Calu3 (cell line): ENCODE data around the gene DLL1. TPM values are rescaled to one million over a fixed set of nuclear protein-coding genes. Genes with fewer than 3 reads are reported as not detected.

Experiments
- BruUV-seq: library from RNA; stranded (reverse); fragments of 400-500 nt; replicated peaks from 2 replicates; lab custom pipeline; 2021; lab: Mats Ljungman, UMichigan
- CTCF ChIA-PET: fragments of 300-600 bp; sonication (Branson Sonifier 250); formaldehyde crosslinking; loops from one replicate; lab custom pipeline; 2022; ENCODE audit warnings: antibody characterized with exemption; lab: Charles Lee
- DNase-seq: peaks from one replicate; pipeline ENCODE4 v3.0.0; 2022
- H3K27ac Mint-ChIP-seq: one replicate; pipeline ENCODE4 v1.8.0; 2022; ENCODE audit warnings: mixed read lengths; ENCODE audit not compliant: unreplicated experiment
- H3K27me3 Mint-ChIP-seq: one replicate; pipeline ENCODE4 v1.8.0; 2022; ENCODE audit warnings: mixed read lengths; ENCODE audit not compliant: unreplicated experiment
- H3K36me3 Mint-ChIP-seq: one replicate; pipeline ENCODE4 v1.8.0; 2022; ENCODE audit warnings: mild to moderate bottlenecking, moderate library complexity, mixed read lengths; ENCODE audit not compliant: insufficient read depth, unreplicated experiment
- H3K4me1 Mint-ChIP-seq: one replicate; pipeline ENCODE4 v1.8.0; 2022; ENCODE audit warnings: mild to moderate bottlenecking, low read depth, mixed read lengths; ENCODE audit not compliant: unreplicated experiment
- H3K4me3 Mint-ChIP-seq: one replicate; pipeline ENCODE4 v1.8.0; 2022; ENCODE audit warnings: mild to moderate bottlenecking, low read depth, moderate library complexity, mixed read lengths; ENCODE audit not compliant: unreplicated experiment
- H3K9me3 Mint-ChIP-seq: one replicate; pipeline ENCODE4 v1.8.0; 2022; ENCODE audit warnings: low read depth, mixed read lengths; ENCODE audit not compliant: unreplicated experiment
- intact Hi-C: fragments of 100-400 bp; cut with micrococcal nuclease; formaldehyde crosslinking; loops from one replicate; pipeline ENCODE4 v1.10.0; 2022; ENCODE audit not compliant: unreplicated experiment
- total RNA-seq: library from RNA; stranded (reverse); gene quantifications from 2 replicates; pipeline ENCODE4 v1.2.3, GENCODE V29; 2022
- TF ChIP-seq, protein P1 (sequence below): fragments of 200-600 bp; IDR thresholded peaks from one replicate; pipeline ENCODE4 v1.8.0; 2022; ENCODE audit warnings: antibody characterized with exemption; ENCODE audit not compliant: unreplicated experiment

The DLL1 gene
- total RNA-seq, 1 experiment from 2014 or later = 0.14 TPM

DNA sequence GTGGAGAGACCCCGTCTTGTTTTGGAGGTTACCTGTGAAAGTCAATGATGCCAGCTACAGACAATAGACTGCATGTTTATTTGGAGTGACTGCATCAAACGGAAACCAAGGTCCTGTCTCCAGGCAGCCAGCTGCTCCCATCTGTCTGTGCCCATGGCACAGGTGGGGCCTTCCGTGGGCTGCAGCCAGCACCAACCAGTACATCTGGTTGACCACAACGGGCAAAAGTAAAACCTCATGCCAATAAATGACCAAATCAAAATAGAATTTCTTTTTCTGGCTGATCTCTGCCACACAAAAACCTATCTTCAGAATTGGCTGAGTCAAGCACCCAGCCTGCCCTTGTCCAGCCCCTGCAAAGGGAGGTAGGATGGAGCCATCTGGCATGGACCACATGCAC, 33.5 kb downstream of the DLL1 start:
- no TSS peak for BruUV-seq
- TF ChIP-seq, protein P1, sequence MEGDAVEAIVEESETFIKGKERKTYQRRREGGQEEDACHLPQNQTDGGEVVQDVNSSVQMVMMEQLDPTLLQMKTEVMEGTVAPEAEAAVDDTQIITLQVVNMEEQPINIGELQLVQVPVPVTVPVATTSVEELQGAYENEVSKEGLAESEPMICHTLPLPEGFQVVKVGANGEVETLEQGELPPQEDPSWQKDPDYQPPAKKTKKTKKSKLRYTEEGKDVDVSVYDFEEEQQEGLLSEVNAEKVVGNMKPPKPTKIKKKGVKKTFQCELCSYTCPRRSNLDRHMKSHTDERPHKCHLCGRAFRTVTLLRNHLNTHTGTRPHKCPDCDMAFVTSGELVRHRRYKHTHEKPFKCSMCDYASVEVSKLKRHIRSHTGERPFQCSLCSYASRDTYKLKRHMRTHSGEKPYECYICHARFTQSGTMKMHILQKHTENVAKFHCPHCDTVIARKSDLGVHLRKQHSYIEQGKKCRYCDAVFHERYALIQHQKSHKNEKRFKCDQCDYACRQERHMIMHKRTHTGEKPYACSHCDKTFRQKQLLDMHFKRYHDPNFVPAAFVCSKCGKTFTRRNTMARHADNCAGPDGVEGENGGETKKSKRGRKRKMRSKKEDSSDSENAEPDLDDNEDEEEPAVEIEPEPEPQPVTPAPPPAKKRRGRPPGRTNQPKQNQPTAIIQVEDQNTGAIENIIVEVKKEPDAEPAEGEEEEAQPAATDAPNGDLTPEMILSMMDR = no peak
- intact Hi-C loops = no loop called here

GRCh38 chr6:170256641-170257040, 34.2 kb downstream of the DLL1 start:
- BruUV-seq = no TSS peak
- Mint-ChIP-seq H3K4me3 (no peak overlapping the region), H3K36me3 (no peaks in the 10 kb centered on the region), H3K9me3 (no peaks in the 10 kb centered on the region), H3K4me1 (no peaks in the 10 kb centered on the region), H3K27ac (no peak overlapping the region), H3K27me3 (no peaks in the 10 kb centered on the region)
- CTCF ChIA-PET = no interaction called here
- no peak for DNase-seq
- TF ChIP-seq, protein P1 = no peak
- intact Hi-C loops = no loop called here

More for the DNA sequence above, 33.5 kb downstream of the DLL1 start:
- no peak overlapping the region for H3K4me3 Mint-ChIP-seq
- H3K9me3 Mint-ChIP-seq = no peaks in the 10 kb centered on the region
- no peak for DNase-seq
- H3K4me1 Mint-ChIP-seq = no peaks in the 10 kb centered on the region
- H3K27me3 Mint-ChIP-seq = no peaks in the 10 kb centered on the region
- H3K27ac Mint-ChIP-seq = no peak overlapping the region
- CTCF ChIA-PET = no interaction called here
- no peaks in the 10 kb centered on the region for H3K36me3 Mint-ChIP-seq

- BruUV-seq = no TSS peak
- Mint-ChIP-seq H3K9me3 (no peaks in the 10 kb centered on the region), H3K27ac (no peak overlapping the region), H3K27me3 (peaks cover 2% of the 10 kb centered on the region), H3K36me3 (no peaks in the 10 kb centered on the region), H3K4me1 (no peaks in the 10 kb centered on the region), H3K4me3 (no peak overlapping the region)
- intact Hi-C loops = no loop called here
- DNase-seq = no peak
- TF ChIP-seq, protein P1 = no peak
- CTCF ChIA-PET = no interaction called here
These were observed 35.3 kb downstream of the DLL1 start for GRCh38 chr6:170255426-170256125.

DNA sequence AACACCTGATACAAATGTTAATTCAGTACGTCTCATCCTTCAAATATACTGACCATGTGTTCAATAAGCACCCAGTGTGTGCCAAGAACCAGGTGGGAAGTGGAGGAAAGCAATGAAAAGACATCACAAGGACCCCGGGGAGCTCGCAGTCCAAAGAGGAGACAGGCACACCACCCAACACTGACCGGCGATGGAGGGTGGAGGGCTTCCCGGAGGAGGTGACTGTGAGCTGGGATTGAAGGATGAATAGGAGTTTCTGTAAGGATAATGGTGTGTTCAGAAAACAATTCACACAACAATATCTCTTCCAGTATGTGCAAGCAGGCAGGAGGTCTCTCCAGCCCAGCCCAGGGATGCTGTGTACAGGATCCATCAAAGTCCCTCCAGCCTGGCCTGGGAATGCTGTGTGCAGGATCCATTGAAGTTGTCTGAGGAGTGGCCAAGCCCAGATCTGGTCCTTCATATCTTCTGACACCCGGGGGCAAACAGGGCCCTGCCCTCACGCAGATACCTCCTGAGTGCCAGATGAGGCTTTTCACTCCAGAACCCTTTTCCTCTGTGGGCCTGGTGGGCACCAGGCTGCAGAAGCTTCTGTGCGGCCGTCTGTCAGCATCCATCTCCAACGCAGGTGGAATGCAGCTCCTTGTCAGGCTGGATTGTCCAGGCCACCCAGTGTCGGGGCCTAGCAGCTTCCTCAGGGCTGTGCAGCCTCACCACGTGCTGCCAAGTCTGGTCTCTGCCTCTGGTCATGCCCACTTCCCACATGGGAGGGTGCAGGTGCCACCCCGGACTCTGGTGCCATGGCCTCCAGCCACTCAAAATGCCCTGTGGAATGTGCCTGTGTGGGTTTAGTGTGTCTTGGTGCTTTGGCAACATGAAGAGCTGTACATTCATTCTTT, 36.3 kb downstream of the DLL1 start:
- intact Hi-C loops = no loop called here
- H3K27me3 Mint-ChIP-seq = peaks cover 7% of the 10 kb centered on the region
- H3K9me3 Mint-ChIP-seq = no peaks in the 10 kb centered on the region
- CTCF ChIA-PET = no interaction called here
- no TSS peak for BruUV-seq
- no peak overlapping the region for H3K27ac Mint-ChIP-seq
- DNase-seq = no peak
- TF ChIP-seq, protein P1 = no peak
- H3K4me1 Mint-ChIP-seq = no peaks in the 10 kb centered on the region
- no peaks in the 10 kb centered on the region for H3K36me3 Mint-ChIP-seq
- no peak overlapping the region for H3K4me3 Mint-ChIP-seq
